GM13977 (cell line): Measurements from ENCODE around the gene PELO.
"Not testable (repeated sequence)": the region's sequence is repeated elsewhere in the genome, so short reads cannot be mapped to it uniquely, and the experiment has no call there.

ENCODE experiments used
- DNase-seq: peaks from one replicate; pipeline ENCODE4 v3.0.0; 2012; ENCODE audit warnings: low spot score
- in situ Hi-C: fragments of 300-500 bp; cut with MboI; formaldehyde crosslinking; loops from one replicate; pipeline ENCODE4 v1.12.0; 2022; ENCODE audit warnings: low sequenced_read_pairs, low pct_unique_long_range_greater_than_20kb, mixed read lengths, inconsistent platforms; ENCODE audit not compliant: unreplicated experiment
- TF ChIP-seq, protein P1 (sequence below): IDR thresholded peaks from 2 replicates; pipeline ENCODE4 v1.5.1; 2012; ENCODE audit warnings: mild to moderate bottlenecking, control low read depth; ENCODE audit not compliant: insufficient read depth; ENCODE audit errors: extremely low read depth, missing control alignments

The PELO gene

DNA sequence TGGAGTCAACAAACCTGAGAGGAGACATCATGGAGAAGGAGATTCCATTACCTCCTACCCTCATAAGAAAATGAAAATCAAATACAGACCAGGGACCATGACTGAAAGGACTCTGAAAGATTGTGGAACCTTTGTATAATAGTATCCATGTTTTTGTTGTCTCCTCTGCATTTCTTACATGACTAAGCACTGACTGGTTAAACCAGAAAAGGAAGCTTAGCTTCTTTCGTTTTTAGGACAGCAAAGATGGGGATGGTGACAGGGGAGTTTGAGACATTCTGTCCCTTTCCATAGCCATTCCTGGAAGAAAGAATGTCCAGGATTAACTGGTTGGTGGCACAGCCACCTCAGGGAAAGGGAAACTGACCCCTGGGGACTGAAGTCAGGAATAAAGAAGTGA lies 22.2 kb downstream of the PELO start:
- DNase-seq = no peak
- TF ChIP-seq, protein P1, sequence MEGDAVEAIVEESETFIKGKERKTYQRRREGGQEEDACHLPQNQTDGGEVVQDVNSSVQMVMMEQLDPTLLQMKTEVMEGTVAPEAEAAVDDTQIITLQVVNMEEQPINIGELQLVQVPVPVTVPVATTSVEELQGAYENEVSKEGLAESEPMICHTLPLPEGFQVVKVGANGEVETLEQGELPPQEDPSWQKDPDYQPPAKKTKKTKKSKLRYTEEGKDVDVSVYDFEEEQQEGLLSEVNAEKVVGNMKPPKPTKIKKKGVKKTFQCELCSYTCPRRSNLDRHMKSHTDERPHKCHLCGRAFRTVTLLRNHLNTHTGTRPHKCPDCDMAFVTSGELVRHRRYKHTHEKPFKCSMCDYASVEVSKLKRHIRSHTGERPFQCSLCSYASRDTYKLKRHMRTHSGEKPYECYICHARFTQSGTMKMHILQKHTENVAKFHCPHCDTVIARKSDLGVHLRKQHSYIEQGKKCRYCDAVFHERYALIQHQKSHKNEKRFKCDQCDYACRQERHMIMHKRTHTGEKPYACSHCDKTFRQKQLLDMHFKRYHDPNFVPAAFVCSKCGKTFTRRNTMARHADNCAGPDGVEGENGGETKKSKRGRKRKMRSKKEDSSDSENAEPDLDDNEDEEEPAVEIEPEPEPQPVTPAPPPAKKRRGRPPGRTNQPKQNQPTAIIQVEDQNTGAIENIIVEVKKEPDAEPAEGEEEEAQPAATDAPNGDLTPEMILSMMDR = no peak
- in situ Hi-C loops = no loop called here

DNA sequence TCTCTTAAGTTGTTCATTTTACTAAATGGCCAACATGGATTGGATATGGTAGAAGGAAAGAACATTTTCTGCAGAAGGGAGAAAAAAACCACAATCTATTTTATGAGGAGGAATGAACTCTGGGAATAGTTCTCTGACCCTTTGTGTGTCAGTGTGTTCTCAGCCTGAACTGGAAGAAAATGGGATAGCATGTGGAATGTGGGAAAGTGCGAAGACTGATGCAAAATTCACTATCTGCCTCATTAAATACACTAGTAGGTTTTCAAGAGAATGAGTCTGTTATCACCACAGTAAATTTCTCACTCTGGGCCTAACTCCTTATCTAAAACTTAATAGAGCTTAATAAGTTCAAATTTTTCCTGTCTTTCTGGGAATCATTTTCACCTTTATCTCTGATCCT lies 22.7 kb downstream of the PELO start:
- in situ Hi-C loops = no loop called here

GRCh38 chr5:52811067-52811749 lies 23.5 kb downstream of the PELO start:
- no peak for DNase-seq
- in situ Hi-C loops = no loop called here
- TF ChIP-seq, protein P1 = no peak

More for the DNA sequence above, 22.7 kb downstream of the PELO start:
- TF ChIP-seq, protein P1 = no peak
- no peak for DNase-seq

- no peak for DNase-seq
- in situ Hi-C loops = no loop called here
- TF ChIP-seq, protein P1 = no peak
These were observed 26.8 kb downstream of the PELO start for GRCh38 chr5:52814352-52815148.

- DNase-seq = no peak
- in situ Hi-C loops = no loop called here
- TF ChIP-seq, protein P1 = no peak
These were observed 30.1 kb downstream of the PELO start for GRCh38 chr5:52817818-52818217.

- in situ Hi-C loops = no loop called here
- TF ChIP-seq, protein P1 = no peak
- no peak for DNase-seq
These were observed 30.6 kb downstream of the PELO start for GRCh38 chr5:52818360-52818759.

- in situ Hi-C loops, DNase-seq: not testable (repeated sequence)
These were observed 31.1 kb downstream of the PELO start for GRCh38 chr5:52818807-52819206.
